Hematopoietic multipotent progenitor cell treated with erythropoietin and hydrocortisone succinate and interleukin-3 and kit ligand, for 8 days (in vitro differentiated cells): ENCODE measurements around the gene NEAT1.

Experiments
- DNase-seq: peaks from one replicate; pipeline ENCODE4 v3.0.0-alpha.2; 2015

NEAT1 gene

DNA sequence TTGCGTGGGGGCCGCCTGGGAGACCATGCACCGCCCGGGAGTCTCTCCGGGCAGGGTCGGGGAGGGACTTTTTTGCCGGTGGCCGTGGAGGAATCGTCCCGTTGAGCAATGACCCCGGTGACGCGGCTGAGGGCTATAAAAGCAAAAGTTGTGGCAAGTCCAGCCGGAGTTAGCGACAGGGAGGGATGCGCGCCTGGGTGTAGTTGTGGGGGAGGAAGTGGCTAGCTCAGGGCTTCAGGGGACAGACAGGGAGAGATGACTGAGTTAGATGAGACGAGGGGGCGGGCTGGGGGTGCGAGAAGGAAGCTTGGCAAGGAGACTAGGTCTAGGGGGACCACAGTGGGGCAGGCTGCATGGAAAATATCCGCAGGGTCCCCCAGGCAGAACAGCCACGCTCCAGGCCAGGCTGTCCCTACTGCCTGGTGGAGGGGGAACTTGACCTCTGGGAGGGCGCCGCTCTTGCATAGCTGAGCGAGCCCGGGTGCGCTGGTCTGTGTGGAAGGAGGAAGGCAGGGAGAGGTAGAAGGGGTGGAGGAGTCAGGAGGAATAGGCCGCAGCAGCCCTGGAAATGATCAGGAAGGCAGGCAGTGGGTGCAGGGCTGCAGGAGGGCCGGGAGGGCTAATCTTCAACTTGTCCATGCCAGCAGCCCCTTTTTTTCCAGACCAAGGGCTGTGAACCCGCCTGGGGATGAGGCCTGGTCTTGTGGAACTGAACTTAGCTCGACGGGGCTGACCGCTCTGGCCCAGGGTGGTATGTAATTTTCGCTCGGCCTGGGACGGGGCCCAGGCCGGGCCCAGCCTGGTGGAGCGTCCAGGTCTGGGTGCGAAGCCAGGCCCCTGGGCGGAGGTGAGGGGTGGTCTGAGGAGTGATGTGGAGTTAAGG lies at the start of gene NEAT1:
Gene NEAT1, plus strand, starts transcription at position 166 of the 883 bp plus-strand sequence.
- peak; percentile 92 for DNase-seq

DNA sequence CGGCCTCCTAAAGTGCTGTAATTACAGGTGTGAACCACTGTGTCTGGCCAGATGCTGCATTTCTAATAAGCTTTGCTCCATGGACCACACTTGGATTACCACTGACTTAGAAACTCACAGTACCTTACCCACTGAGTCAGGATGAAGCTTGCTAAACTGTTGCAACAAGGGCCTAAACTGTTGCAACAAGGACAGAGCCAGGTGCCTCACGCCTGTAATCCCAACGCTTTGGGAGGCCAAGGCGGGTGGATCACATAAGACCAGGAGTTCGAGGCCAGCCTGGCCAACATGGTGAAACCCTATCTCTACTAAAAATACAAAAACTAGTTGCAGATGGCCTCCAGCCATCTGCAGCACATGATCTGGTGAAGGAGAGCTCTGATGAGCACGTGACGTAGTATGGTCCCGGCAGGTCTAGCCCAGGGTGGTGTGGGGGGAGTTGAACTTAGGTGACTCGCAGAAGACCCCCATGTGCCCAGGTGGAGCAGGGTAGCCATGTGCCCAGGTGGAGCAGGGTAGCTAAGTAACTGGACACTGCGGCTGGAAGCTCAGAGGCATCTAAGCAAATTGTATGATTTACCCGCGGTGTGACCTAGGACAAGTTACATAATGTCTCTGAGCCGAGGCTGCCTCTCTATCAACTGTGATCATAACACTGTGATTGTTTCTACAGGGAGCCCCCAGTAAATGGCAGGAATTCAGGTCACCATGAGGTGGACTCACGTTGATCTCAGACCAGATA lies 48.6 kb upstream of the NEAT1 start:
- no peak for DNase-seq

DNA sequence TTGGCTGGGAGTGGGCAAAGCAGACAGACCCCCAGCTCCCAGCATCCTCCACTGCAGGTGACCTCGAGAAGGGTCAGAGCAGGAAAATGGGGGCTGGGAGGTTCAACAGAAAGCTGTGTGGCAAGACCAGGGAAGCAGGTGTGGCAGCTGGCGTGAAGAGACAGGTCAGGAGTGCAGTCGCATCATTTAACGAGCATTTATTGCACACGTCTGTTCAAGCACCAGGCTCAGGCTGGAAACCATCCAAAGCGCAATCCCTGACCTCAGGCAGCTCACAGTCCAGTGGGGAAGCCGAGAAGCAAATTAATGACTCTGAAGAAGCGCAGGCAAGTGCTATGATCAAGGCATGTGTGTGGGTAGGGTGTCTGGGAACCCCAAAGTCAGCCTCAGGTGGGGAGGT lies 47.6 kb upstream of the NEAT1 start:
- DNase-seq: no peak

DNA sequence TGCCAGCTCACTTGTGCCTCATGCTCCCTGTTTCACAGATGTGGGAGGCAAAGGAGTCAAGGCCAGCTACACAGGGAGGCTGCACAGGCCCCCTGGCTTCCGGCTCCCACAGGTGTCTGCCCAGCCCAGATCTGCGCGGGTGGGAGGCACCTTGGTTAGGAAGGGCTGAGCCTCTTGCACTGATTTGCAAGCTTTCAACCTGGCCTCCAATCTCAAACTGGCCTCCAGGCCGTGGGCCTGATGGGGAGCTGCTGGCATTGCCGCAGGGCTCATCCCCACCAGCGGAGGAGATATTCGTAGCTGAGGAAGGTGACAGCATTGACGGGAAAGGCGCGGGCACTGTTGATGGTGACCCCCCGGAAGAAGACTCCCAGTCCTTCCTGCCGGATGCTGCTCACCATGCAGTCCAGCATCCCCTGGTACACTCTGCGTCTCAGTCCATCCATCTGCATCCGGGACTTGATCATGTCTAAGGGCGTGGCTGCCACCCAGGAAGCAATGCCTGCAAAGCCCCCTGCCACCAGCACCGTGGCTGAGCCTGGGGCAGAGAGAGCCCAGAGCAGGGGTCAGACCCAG lies 46.4 kb upstream of the NEAT1 start:
- DNase-seq: no peak

DNA sequence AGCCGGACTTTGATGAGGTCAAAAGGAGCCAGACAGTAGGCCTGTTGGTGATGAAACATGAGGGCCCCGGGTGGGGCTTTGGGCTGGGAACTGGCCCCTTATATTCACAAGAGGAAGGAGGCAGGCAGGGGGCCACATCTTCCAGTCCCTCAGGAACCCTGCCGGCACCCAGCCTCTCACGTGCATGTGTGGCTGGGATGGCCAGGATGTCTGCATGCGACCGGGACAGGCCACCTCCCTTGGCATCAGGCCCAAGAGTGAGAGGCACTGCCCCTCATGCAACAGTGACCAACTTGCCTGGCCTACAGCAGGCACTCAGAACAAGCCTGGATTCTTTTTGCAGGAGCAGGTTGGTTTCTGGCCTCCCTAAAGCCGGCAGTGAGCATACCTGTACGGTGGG lies 45.6 kb upstream of the NEAT1 start:
- DNase-seq: no peak

DNA sequence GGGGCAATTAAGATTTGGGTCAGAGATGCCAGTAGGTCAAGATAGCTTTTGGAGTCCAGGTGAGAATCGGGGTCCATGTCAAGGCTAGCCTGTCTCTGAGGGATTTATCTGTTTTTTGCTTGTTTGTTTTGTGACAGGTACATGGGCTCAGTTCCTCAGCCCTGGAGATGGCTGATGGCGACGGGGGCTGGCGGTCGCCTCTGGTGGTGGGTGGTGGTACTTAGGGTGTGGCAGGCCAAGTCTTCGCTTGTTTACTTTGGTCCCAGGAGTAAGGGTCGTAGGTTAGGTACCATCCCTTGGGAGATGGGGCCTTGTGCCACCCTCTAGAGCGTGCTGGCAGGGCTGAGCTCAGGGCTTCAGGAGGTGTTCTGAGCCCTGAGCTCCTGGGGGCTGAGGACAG lies 44.8 kb upstream of the NEAT1 start:
- no peak for DNase-seq

DNA sequence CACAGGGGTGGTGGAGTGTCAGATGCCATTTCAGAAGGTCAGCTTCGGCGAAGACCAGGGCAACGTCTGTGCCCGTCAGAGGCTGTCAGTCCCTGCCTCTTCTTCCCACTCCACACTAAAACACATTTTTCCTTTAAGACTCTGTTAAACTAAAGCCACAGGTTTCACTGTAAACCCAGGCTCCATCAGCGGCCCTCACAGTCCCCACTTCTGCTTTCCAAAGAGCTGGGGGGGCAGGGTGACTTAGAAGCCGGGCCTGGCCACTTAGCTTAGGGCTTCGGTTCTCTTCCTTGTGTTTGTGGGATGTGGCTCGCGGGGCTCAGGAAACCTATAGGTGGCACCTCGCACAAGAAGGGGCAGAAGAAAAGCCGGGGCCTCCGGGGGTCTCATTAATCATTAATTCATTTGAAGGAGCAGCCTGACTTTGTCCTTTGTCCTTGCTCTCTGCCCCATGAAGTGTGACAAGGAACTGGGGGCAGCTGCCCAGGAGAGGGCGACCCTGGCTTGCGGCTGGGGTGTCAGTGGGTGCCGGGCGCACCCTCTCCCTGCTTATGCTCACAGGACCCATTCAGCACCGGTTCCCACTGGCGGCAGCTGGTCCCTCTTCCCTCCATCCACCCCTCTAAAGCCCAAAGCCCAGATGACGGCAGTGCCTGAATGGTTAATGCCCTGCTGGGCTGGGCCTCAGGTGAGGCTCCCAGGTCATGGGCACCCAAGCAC lies 44.2 kb upstream of the NEAT1 start:
- no peak for DNase-seq

DNA sequence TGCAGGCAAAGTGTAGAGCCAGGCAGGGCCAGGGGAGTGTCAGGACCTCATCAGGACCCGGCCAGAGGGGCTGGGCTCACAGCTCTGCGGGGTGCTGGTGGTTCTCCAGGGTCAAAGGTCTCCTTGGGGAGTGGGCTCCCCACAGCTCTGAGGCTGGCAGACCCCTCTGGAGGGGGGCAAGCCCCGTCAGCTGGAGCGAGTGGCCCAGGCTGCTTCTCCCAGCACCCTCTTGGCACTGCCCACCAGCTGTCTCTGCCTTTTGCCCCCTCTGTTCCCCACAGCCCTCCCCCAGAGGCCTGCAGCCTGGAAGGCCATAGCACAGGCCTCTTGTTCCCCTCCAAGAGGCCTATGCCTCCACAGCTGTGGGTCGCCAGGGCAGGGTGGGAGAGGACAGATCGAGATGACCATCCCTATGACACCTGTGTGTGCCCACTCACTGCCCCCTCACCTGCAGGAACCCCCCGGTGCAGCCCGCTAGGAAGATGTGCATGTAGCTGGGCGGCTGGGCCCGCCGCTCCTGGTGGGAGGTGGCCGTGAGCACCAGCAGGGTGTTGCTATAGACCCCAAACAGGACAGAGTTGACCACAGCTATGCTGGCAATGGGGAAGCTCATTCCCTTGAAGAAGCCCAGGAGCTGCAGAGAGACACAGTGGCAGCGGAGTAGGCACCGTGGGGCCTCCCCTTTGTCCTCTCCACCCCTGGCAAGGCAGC lies 43.5 kb upstream of the NEAT1 start:
- DNase-seq: no peak

DNA sequence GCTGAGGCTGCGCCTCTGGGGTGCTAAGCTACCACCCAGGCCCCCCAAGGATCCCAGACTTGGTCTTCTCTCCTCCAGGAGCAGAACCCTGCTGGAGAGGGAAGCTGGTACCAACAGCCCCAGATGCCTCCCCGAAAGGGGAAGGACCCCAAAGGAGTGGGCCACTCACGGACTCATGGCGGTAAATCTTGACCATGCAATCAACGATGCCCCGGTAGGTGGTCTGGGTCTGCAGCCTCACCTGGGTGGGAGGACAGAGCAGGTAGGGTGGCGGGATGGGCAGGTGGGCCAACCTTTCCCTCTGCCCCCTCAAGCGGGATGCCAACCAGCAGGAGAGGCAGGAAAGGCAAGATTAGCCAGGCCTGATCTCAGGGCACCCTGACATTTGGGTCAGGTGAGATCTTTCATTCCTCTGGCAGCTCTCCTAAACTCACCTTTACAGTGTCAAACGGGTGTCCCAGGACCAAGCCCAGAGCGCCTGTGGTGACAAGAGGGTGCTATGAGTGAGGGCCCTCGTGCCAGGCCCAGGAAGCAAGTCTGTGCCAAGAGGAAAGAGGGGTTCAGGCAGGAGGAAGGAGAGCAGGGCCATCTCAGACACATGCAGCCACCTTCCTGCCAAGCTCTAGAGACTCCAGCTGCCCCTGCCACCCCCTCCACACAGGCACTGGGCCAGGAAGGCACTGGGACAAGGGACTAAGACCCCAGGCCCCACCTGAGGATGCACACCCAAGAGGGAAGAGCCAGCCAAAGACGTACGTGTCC lies 42.7 kb upstream of the NEAT1 start:
- DNase-seq: no peak

DNA sequence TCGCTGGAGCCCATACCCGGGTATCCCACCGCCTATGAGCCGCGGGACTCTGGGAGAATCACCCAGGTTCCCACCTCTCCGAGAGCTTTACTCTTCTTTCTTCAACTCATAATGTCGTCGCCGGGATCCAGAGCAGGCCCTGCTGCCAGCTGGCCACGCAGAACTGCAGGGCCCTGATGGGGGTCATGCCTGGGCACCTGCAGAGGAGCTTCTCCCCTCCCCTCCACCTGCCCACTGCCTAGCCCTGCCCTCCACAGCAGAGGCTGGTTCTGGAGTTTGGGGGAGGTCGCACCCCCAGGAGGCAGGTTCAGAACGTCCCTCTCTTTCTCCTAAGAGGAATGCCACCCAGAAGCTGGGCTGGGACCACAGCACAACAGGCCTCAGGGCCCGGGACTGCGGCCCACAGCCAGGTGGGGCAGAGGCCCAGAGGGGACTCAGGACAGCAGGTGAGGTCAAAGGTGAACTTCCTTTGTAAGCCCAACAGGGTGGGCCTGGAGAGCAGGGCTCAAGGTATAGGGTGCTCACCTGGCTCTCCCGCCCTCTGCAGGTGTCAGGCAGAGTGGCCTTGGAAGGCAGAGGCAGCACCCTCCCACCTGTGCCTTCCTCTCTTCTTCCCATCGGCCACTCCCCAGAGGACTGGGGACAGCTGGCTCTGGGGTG lies 42.0 kb upstream of the NEAT1 start:
- DNase-seq: no peak

DNA sequence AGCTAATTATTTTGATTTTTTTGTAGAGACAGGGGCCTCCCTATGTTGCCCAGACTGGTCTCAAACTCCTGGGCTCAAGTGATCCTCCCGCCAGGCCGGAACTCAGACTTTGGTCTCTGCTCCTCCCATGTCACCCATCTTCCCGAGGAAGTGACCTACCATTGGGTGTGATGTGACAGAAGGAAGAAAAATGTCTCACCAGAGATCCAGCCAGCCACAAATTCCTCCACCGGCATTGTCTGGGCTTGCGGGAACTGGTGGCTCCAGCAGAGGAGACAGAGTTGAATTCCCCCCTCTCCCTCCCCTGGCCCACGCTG lies 40.9 kb upstream of the NEAT1 start:
- DNase-seq: no peak

DNA sequence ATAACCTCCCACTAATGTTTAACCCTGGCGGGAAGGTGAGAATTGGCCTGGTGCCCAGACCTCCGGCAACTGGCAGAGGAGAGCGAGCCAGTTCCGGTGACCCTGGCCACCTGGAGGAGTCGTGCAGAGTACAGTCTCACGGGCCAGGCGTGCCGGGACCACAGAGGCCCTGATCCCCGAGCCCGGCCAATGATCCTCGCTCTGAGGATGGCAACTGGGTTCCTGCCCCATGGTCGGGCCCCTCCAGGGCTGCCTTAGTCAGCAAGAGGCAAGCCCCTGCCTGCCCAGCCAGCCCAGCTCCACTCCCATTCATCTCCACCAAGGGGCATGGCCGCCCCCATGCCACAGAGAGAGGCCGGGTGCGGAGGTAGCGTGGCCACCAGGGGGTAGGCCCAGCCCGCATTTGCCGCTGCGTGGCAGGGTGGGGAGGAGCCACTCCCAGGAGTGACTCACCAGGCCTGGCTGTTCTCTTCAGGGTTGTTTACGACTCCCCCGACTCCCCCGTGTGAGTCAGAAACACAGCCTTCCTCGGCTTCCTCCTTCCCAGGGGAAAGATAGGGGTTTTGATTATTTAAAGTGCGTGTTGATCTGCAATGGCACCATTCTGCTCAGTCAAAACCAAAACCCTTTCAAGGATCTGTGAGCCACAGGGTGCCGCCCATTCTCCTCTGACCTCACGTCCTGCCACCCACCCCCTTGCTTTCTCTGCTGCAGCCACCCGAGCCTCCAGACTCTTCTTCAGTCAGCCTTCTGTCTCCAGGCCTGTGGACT lies 40.4 kb upstream of the NEAT1 start, which contains the start of gene SLC25A45:
Gene SLC25A45, minus strand, starts transcription at position 614 of the 771 bp plus-strand sequence. CDS start 695 bp downstream, outside the sequence.
- peak; percentile 93 for DNase-seq

DNA sequence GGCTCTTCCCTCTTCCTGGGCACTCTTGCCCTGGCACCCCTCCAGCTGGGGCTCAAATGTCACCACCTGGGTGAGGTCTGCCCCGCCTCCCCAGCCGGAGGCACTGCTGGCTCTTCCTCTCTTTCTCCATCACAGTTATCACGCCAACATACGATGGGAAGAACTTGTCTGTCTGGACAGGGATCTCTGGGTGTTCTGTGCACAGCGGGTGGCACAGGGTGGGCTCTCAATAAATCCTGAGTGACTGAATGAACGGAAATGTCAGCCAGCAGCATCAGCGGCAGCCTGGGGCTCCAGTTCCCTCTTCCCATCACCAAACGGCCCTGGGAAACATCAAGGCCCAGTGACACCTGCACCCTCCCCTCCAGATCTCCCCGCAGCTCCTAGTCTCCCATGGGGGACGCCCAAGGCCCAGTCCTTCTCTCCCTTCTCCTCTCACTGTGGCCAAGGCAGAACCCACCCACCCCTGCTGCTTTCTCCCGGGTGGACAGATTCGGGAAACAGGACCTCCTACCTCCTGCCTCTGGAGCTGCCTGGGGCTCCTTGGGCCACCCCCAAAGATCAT lies 39.7 kb upstream of the NEAT1 start:
- DNase-seq: no peak

DNA sequence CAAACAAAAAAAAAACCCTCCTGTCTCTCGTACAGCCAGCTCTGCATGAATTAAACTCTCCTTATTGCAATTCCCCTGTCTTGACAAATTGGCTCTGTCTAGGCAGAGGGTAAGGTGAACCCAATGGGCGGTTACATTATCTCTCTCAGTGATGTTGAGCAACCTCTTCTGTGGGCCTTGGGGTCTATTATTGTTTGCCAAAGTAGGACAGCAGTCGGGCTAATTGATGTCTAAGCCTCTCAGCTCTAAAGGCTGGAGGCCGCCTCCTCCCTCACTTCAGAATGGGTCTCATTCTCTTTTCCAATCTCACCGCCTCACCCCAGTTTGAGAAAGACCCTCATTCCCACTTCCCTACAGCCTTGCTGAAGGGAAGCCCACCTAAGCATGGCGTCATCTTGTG lies 38.8 kb upstream of the NEAT1 start:
- DNase-seq: no peak

DNA sequence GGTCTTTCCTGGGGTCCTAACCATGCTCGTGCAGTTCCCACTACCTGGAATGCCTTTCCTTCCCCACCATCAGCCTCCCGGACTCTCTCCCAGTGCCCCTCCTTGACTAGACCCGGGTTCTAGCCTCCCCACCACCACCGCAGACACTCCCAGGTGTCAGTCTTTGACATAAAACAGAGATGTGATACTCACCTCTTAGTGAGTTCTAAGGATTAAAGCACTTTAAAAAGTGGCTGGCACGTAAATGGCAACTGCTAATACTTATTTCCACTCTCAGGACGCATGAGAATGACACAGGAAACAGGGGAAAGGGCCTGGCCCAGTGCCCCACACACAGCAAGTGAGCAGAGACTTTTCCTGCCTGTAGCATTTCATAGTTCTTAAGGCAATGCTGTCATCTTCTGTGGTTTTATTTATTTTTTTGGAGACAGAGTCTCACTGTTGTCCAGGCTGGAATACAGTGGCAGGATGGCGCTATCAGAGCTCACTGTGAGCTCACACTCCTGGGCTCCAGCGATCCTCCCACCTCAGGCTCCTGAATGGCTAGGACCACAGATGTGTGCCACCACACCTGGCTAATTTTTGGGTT lies 38.2 kb upstream of the NEAT1 start:
- no peak for DNase-seq

DNA sequence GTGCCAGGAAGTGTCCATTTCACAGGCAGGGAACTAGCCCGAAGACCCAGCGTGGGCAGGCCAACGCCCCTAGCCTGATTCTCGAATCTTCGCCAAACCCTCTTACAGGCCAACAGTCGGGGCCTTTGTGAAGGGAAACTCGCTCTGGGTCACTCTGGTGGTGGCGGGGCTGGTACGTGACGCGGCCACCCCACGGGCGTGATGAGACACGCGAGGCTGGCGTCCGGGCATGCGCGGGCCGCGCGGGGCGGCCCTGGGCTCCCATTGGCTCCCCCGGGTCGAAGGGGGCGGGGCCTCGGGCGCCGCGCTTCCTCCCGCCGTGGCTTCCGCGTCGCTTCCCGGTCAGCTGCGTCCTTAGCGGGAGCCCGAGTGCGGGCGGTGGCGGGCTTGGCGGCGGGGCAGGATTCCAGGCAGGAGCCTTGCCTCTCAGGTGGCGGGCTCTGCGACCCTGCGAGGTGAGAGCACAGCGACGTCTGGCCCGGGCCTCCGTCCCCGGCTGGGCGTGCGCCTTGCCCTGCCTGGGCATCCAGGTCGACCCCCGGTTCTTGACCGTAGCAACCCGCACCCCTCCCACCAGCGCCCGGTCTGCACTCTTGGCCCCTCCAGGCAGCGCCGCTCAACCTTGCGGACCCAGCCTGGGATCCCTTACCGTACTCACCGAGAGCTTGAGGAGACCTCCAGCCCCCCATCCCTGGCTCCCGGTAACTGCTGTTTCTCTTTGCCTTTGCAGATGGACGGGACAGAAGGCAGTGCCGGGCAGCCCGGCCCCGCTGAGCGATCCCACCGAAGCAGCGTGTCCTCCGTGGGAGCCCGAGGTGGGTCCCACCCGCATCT lies 36.1 kb upstream of the NEAT1 start, which contains the start of gene FRMD8:
Gene FRMD8, plus strand, starts transcription at position 331 of the 834 bp plus-strand sequence. Its CDS starts 400 bp downstream, at position 731.
- peak; percentile 83 for DNase-seq

DNA sequence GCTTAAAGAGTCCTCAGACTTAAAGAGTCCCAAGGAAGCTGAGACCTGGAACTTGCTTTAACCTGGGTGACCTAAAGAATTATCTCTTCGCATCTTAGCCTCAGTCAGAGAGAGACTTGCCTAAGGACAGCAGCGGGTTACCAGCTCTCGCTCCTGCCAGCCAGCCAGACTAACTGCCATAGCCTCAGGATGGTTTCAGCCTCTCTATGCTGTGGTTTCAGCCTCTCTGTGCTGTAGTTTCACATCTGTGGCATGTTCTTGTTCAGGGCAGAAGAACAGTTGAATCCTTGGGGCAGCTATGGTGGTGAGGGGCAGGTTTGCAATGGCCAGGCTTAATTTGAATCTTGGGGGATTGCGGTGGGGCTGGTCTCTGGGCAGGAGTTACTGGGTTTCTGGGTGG lies 33.9 kb upstream of the NEAT1 start:
- DNase-seq: no peak

DNA sequence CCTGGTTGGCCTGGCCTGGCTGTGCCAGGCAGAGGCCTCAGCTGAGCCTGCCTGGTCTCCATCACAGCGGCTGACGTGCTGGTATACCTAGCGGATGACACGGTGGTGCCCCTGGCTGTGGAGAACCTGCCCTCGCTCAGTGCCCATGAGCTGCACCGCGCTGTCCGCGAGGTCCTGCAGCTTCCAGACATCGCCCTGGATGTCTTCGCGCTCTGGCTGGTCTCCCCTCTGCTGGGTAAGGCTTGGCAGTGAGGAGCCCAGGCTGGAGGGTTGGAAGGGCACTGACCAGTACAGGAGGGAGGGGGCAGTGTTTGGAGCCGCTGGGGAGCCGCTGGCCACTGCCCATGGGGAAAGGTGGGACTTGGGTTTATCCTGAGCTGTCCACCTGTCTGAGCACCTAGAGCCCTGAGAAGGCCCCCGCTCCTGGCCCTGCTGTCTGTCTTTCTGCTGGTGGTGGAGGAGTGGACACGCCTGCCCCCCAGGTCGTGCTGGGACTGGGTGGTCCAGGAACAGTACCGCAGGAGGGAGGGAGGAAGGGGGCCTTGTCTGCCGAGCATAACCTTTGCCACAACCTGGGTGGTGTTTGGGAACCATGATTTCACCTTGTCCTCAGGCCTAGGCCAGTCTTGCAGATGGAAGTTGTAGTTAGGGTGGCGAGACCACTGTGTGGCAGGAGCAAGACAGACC lies 33.2 kb upstream of the NEAT1 start:
- no peak for DNase-seq
